Muscle of leg (tissue), 11 donors: ENCODE data around the gene PLEK. TPM values are rescaled to one million over a fixed set of nuclear protein-coding genes. Genes with fewer than 3 reads are reported as not detected.

ENCODE experiments used
- DNase-seq: peaks from one replicate; pipeline ENCODE4 v3.0.0; 2013
- H3K27ac ChIP-seq: one replicate; pipeline ENCODE4 v1.5.1; 2013; ENCODE audit warnings: mild to moderate bottlenecking, low read length, control low read depth
- H3K27me3 ChIP-seq: one replicate; pipeline ENCODE4 v1.6.1; 2013; ENCODE audit warnings: low read length; ENCODE audit not compliant: control insufficient read depth, insufficient read depth
- H3K36me3 ChIP-seq: one replicate; pipeline ENCODE4 v1.6.1; 2013; ENCODE audit warnings: low read length; ENCODE audit not compliant: control insufficient read depth, insufficient read depth
- H3K4me1 ChIP-seq: one replicate; pipeline ENCODE4 v1.6.1; 2013; ENCODE audit warnings: low read length; ENCODE audit not compliant: control insufficient read depth, insufficient read depth
- H3K4me3 ChIP-seq: one replicate; pipeline ENCODE4 v1.5.1; 2013; ENCODE audit warnings: low read length, control low read depth
- H3K9me3 ChIP-seq: replicated peaks from 2 replicates; pipeline ENCODE4 v1.6.1; 2013; ENCODE audit warnings: low read depth, low read length; ENCODE audit not compliant: control insufficient read depth
- WGBS: methylation state at CpG from one replicate; pipeline ENCODE4 v1.1.5; 2013; ENCODE audit warnings: missing lambda C conversion rate; ENCODE audit not compliant: insufficient coverage; 5-methylcytosine and 5-hydroxymethylcytosine counted together
- polyA plus RNA-seq, 8 donors: library from polyadenylated mRNA; unstranded; fragments of 120-200 nt; gene quantifications; one replicate each; pipeline versions ENCODE4 v1.2.1 to v1.2.3, GENCODE V29; 2013; ENCODE audit warnings: inconsistent platforms in 1 of 8, low replicate concordance in 1 of 8; ENCODE audit not compliant: insufficient read length in 8 of 8, insufficient read depth in 1 of 8
- total RNA-seq: library from RNA; stranded (reverse); fragments of 120-200 nt; gene quantifications from one replicate; pipeline ENCODE4 v1.2.4, GENCODE V29; 2013

PLEK gene
- total and polyA plus RNA-seq, 9 donors: 4.4 to 7.6 (median 5.4) TPM

- no peak for DNase-seq
- Histone ChIP-seq H3K4me3 (no peak overlapping the region), H3K4me1 (no peaks in the 10 kb centered on the region), H3K36me3 (no peaks in the 10 kb centered on the region), H3K9me3 (no peaks in the 10 kb centered on the region), H3K27me3 (no peaks in the 10 kb centered on the region), H3K27ac (no peak overlapping the region)
- WGBS: 88% methylated on average over 2 of the region's 2 CpGs
Observed at GRCh38 chr2:68413466-68413865, 48.4 kb downstream of the PLEK start.

- Histone ChIP-seq H3K27me3 (no peaks in the 10 kb centered on the region), H3K27ac (no peak overlapping the region), H3K9me3 (no peaks in the 10 kb centered on the region), H3K4me1 (no peaks in the 10 kb centered on the region), H3K36me3 (no peaks in the 10 kb centered on the region), H3K4me3 (no peak overlapping the region)
- no peak for DNase-seq
Observed at GRCh38 chr2:68414452-68414851, 49.4 kb downstream of the PLEK start.

GRCh38 chr2:68414876-68415275 lies 49.8 kb downstream of the PLEK start:
- Histone ChIP-seq H3K4me3 (no peak overlapping the region), H3K4me1 (no peaks in the 10 kb centered on the region), H3K27me3 (no peaks in the 10 kb centered on the region), H3K27ac (no peak overlapping the region), H3K36me3 (no peaks in the 10 kb centered on the region), H3K9me3 (no peaks in the 10 kb centered on the region)
- 51% methylated on average over 2 of the region's 3 CpGs for WGBS
- DNase-seq: no peak

DNA sequence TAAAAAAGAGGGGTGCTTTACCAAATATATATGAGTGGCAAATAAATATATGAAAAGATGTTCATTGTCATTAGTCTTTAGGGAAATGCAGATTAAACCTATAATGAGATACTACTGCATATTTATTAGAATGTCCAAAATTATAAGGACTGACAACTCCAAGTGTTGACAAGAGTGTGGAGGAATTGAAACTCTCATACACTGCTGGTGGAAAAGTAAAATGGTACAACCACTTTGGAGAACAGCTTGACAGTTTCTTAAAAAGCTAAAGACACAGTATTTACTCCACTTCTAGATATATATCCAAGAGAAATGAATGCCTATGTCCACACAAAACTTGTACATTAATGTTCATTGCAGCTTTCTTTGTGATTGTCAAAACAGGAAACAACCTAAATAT lies 50.4 kb downstream of the PLEK start:
- Histone ChIP-seq H3K4me1 (no peaks in the 10 kb centered on the region), H3K36me3 (no peaks in the 10 kb centered on the region), H3K4me3 (no peak overlapping the region), H3K27ac (no peak overlapping the region), H3K27me3 (no peaks in the 10 kb centered on the region), H3K9me3 (no peaks in the 10 kb centered on the region)
- no peak for DNase-seq

- Histone ChIP-seq H3K9me3 (no peaks in the 10 kb centered on the region), H3K36me3 (no peaks in the 10 kb centered on the region), H3K27ac (no peak overlapping the region), H3K4me1 (no peaks in the 10 kb centered on the region), H3K4me3 (no peak overlapping the region), H3K27me3 (no peaks in the 10 kb centered on the region)
- DNase-seq: no peak
- WGBS: 97% methylated on average over 6 of the region's 9 CpGs
Observed at GRCh38 chr2:68416081-68416675, 51.1 kb downstream of the PLEK start.

- Histone ChIP-seq H3K4me1 (no peaks in the 10 kb centered on the region), H3K4me3 (no peak overlapping the region), H3K27me3 (no peaks in the 10 kb centered on the region), H3K9me3 (no peaks in the 10 kb centered on the region), H3K36me3 (no peaks in the 10 kb centered on the region), H3K27ac (no peak overlapping the region)
- DNase-seq: no peak
- no CpG with 5 or more reads among the region's 1 CpG for whole genome bisulfite sequencing
Observed at GRCh38 chr2:68417926-68418325, 52.8 kb downstream of the PLEK start.

GRCh38 chr2:68418419-68418818 lies 53.3 kb downstream of the PLEK start:
- Histone ChIP-seq H3K9me3 (no peaks in the 10 kb centered on the region), H3K36me3 (no peaks in the 10 kb centered on the region), H3K27ac (no peak overlapping the region), H3K4me1 (no peaks in the 10 kb centered on the region), H3K27me3 (no peaks in the 10 kb centered on the region), H3K4me3 (no peak overlapping the region)
- WGBS: 40% methylated on average over 1 of the region's 1 CpG
- no peak for DNase-seq

GRCh38 chr2:68418855-68419254 lies 53.8 kb downstream of the PLEK start:
- no peak for DNase-seq
- no peak overlapping the region for H3K4me3 ChIP-seq
- no peaks in the 10 kb centered on the region for H3K9me3 ChIP-seq
- H3K36me3 ChIP-seq: no peaks in the 10 kb centered on the region
- no peaks in the 10 kb centered on the region for H3K27me3 ChIP-seq
- no peaks in the 10 kb centered on the region for H3K4me1 ChIP-seq
- WGBS: 39% methylated on average over 2 of the region's 3 CpGs
- no peak overlapping the region for H3K27ac ChIP-seq

DNA sequence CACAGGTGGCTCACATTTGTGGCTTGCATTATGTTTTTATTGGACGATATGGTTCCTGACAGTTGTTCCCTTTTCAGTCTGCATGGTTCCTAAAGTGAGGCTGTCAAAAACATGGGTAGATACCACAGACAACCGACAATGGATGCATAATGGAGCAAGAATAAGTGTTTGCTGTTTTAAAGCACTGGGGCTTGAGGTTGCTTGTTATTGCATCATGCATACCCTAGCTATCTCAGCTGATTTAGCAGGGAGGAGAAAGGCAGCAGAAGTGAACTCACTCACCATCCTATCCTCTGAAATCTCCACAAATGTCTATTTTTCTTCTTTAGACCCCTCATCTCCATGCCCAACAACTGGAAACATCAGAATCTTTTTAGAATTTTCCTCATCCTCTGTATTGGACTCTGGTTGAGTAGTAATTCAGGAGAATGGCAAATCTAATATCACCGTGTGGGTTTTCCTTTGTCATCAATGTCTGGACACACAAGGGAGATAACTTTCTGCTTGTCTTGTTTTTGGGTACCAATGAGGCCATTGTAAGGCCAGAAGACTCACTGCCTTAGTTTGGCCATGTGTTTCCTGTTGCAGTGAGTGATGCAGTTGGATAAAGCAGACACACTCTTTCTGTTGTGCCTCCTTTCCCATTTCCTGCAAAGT lies 55.3 kb downstream of the PLEK start:
- H3K4me3 ChIP-seq: no peak overlapping the region
- H3K36me3 ChIP-seq: no peaks in the 10 kb centered on the region
- no peaks in the 10 kb centered on the region for H3K27me3 ChIP-seq
- no peaks in the 10 kb centered on the region for H3K4me1 ChIP-seq
- no peak for DNase-seq
- 80% methylated on average over 1 of the region's 3 CpGs for WGBS
- no peaks in the 10 kb centered on the region for H3K9me3 ChIP-seq
- no peak overlapping the region for H3K27ac ChIP-seq

DNA sequence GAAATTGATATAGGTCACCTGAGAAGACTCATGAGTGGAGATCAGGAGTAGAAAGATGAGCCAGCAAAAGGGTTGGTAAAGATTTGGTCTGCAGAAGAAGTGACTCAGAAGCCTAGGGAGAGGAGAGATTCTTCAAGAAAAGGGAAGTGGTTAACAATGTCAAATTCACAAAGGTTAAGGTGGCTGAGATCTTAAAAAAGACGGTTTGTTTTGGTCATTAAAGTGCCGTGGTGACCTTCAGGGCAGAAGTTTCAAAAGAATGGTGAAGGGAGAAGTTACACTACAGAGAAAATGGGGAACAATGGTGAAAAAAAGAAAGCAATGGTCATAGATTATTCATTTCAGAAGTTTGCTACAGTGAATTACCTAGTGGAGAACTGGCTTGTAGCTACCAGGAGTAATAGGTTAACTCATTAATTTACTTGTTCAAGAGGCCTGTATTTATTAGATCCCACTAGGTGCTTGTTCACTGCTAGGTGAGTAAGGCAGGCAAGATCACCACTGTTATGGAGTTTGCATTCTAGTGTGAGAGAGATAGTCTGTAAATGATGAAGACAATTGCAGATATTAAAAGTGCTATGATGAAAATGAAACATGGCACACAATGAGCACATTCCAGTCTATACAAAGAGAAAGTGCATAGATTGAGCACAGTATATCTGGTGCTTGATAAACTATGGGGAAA lies 59.0 kb downstream of the PLEK start:
- H3K4me3 ChIP-seq: no peak overlapping the region
- DNase-seq: no peak
- H3K36me3 ChIP-seq: no peaks in the 10 kb centered on the region
- WGBS: 56% methylated on average over 2 of the region's 2 CpGs
- H3K4me1 ChIP-seq: no peaks in the 10 kb centered on the region
- H3K27ac ChIP-seq: no peak overlapping the region
- H3K9me3 ChIP-seq: no peaks in the 10 kb centered on the region
- no peaks in the 10 kb centered on the region for H3K27me3 ChIP-seq
